Adipocyte (in vitro differentiated cells): Measurements from ENCODE around the gene INIP.
"Not testable (repeated sequence)": the region's sequence is repeated elsewhere in the genome, so short reads cannot be mapped to it uniquely, and the experiment has no call there.

Source experiments
- DNase-seq: peaks from one replicate; pipeline ENCODE4 v3.0.0-alpha.2; 2015; ENCODE audit warnings: low read depth
- H3K27me3 ChIP-seq: replicated peaks from 2 replicates; pipeline ENCODE4 v1.7.0; 2013; ENCODE audit warnings: mild to moderate bottlenecking, low read length, moderate library complexity; ENCODE audit not compliant: control insufficient read depth, insufficient read depth
- H3K36me3 ChIP-seq: 2 replicates; pipeline ENCODE4 v1.7.0; 2013; ENCODE audit warnings: low read length, mild to moderate bottlenecking, moderate library complexity; ENCODE audit not compliant: control insufficient read depth, insufficient read depth, severe bottlenecking
- H3K4me1 ChIP-seq: 2 replicates; pipeline ENCODE4 v1.7.0; 2013; ENCODE audit warnings: mild to moderate bottlenecking, low read length, moderate library complexity; ENCODE audit not compliant: control insufficient read depth, insufficient read depth
- H3K4me3 ChIP-seq: 2 replicates; pipeline ENCODE4 v1.7.0; 2013; ENCODE audit warnings: mild to moderate bottlenecking, low read length, moderate library complexity
- H3K9ac ChIP-seq: 2 replicates; pipeline ENCODE4 v1.7.0; 2013; ENCODE audit warnings: mild to moderate bottlenecking, low read length, moderate library complexity
- H3K9me3 ChIP-seq: 2 replicates; pipeline ENCODE4 v1.7.0; 2013; ENCODE audit warnings: mild to moderate bottlenecking, low read length, moderate library complexity; ENCODE audit not compliant: control insufficient read depth

INIP gene

DNA sequence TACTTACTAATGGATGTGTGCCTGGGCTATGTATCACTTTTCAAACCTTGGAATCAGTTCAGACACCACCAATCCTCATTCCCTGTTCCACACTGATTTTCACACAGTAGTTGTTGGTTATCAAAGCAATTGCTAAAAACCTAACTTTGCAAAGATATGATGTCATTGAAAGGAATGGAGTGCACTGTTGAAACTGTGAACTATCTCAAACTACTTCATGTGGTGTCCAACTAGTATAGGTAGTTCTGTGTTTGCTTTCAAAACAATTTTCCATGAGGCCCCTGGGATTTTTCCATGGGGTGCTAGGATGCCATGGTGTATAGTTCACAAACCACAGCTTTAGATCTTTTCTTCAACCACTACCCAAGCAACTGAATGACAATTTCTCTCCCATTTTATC is 17.8 kb downstream of the INIP start:
- Histone ChIP-seq H3K4me1 (peaks cover 3% of the 10 kb centered on the region), H3K4me3 (no peak overlapping the region), H3K9ac (no peak overlapping the region), H3K9me3 (no peaks in the 10 kb centered on the region), H3K36me3 (peaks cover 14% of the 10 kb centered on the region), H3K27me3 (no peaks in the 10 kb centered on the region)
- DNase-seq, result no peak

- DNase-seq, result no peak
- H3K9ac ChIP-seq, result no peak overlapping the region
- no peaks in the 10 kb centered on the region for H3K27me3 ChIP-seq
- no peaks in the 10 kb centered on the region for H3K9me3 ChIP-seq
- peaks cover 14% of the 10 kb centered on the region for H3K36me3 ChIP-seq
- H3K4me1 ChIP-seq, result peaks cover 10% of the 10 kb centered on the region
- no peak overlapping the region for H3K4me3 ChIP-seq
Measured at GRCh38 chr9:112699230-112699629, 18.7 kb downstream of the INIP start.

GRCh38 chr9:112696461-112696860 is 21.5 kb downstream of the INIP start:
- Histone ChIP-seq H3K9me3 (no peaks in the 10 kb centered on the region), H3K36me3 (peaks cover 26% of the 10 kb centered on the region), H3K4me3 (no peak overlapping the region), H3K4me1 (peaks cover 12% of the 10 kb centered on the region), H3K27me3 (no peaks in the 10 kb centered on the region), H3K9ac (no peak overlapping the region)
- no peak for DNase-seq

- no peaks in the 10 kb centered on the region for H3K9me3 ChIP-seq
- peaks cover 39% of the 10 kb centered on the region for H3K36me3 ChIP-seq
- peaks cover 12% of the 10 kb centered on the region for H3K4me1 ChIP-seq
- no peak overlapping the region for H3K4me3 ChIP-seq
- no peak overlapping the region for H3K9ac ChIP-seq
- DNase-seq, result peak; percentile 51
- H3K27me3 ChIP-seq, result no peaks in the 10 kb centered on the region
Measured at GRCh38 chr9:112694706-112695555, 23.0 kb downstream of the INIP start.

GRCh38 chr9:112689161-112689740 is 28.7 kb downstream of the INIP start:
- Histone ChIP-seq H3K4me1 (peaks cover 1% of the 10 kb centered on the region), H3K27me3 (no peaks in the 10 kb centered on the region), H3K9ac (no peak overlapping the region), H3K9me3 (no peaks in the 10 kb centered on the region), H3K36me3 (peaks cover 53% of the 10 kb centered on the region), H3K4me3 (no peak overlapping the region)
- no peak for DNase-seq

DNA sequence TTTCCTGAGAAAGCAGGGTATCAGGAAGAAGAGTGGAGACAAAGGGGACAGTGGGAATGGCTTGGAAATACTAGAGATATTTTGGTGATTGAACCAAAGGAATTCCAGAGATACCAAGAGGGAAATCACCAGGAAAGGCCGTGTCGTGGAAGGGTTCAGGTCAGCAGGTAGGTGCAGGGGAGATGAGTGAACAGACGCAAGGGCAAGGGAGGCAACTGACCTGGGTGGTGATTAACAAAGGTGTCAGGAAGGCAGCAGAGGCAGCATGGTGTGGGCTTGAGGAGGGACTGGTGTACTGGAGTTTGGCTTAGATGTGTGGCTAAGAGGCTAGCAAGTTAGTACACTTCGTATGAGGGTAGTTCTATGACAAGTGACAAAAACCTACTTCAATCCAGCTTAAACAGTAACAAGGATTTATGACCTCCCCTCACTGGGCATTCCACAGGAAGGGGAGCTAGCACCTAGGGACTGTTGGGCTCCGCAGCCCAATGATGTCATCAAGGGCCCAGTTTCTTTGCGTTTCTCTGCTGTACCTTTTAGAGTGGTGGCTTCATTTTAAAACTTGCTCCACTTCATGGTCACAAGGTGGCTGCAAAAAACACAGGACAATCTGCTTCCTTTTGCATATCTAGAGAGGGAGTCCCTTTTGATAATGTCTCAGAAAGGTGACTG is 37.0 kb downstream of the INIP start:
- DNase-seq, result no peak
- no peaks in the 10 kb centered on the region for H3K4me1 ChIP-seq
- no peak overlapping the region for H3K4me3 ChIP-seq
- peaks cover 17% of the 10 kb centered on the region for H3K9me3 ChIP-seq
- peaks cover 9% of the 10 kb centered on the region for H3K27me3 ChIP-seq
- H3K9ac ChIP-seq, result no peak overlapping the region
- H3K36me3 ChIP-seq, result peaks cover 3% of the 10 kb centered on the region

GRCh38 chr9:112677040-112677439 is 40.9 kb downstream of the INIP start:
- no peaks in the 10 kb centered on the region for H3K36me3 ChIP-seq
- no peak overlapping the region for H3K4me3 ChIP-seq
- peaks cover 20% of the 10 kb centered on the region for H3K27me3 ChIP-seq
- no peak overlapping the region for H3K9ac ChIP-seq
- no peak for DNase-seq
- peaks cover 17% of the 10 kb centered on the region for H3K9me3 ChIP-seq
- H3K4me1 ChIP-seq, result no peaks in the 10 kb centered on the region

DNA sequence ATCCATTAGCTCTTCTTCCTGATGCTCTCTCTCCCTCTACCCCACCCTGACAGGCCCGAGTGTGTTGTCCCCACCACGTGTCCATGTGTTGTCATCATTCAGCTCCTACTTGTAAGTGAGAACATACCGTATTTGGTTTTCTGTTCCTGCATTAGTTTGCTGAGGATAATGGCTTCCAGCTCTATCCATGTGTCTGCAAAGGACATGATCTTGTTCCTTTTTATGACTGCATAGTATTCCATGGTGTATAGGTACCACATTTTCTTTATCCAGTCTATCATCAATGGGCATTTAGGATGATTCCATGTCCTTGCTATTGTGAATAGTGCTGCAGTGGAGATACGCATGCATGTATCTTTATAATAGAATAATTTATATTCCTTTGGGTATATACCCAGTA is 44.7 kb downstream of the INIP start:
- not testable (repeated sequence) for DNase-seq, H3K4me1 ChIP-seq, H3K9ac ChIP-seq, H3K4me3 ChIP-seq, H3K36me3 ChIP-seq
- H3K27me3 ChIP-seq, result peaks cover 11% of the 10 kb centered on the region
- peaks cover 11% of the 10 kb centered on the region for H3K9me3 ChIP-seq

- Histone ChIP-seq H3K9ac (no peak overlapping the region), H3K9me3 (no peaks in the 10 kb centered on the region), H3K4me1 (peaks cover 7% of the 10 kb centered on the region), H3K27me3 (peaks cover 11% of the 10 kb centered on the region), H3K4me3 (no peak overlapping the region), H3K36me3 (no peaks in the 10 kb centered on the region)
- no peak for DNase-seq
Measured at GRCh38 chr9:112670991-112671625, 46.8 kb downstream of the INIP start.

GRCh38 chr9:112669326-112669725 is 48.6 kb downstream of the INIP start:
- DNase-seq, result peak; percentile 11
- Histone ChIP-seq H3K4me3 (no peak overlapping the region), H3K9me3 (no peaks in the 10 kb centered on the region), H3K9ac (no peak overlapping the region), H3K27me3 (peaks cover 3% of the 10 kb centered on the region), H3K4me1 (peaks cover 7% of the 10 kb centered on the region), H3K36me3 (no peaks in the 10 kb centered on the region)

GRCh38 chr9:112665347-112665746 is 52.6 kb downstream of the INIP start:
- Histone ChIP-seq H3K4me1 (no peaks in the 10 kb centered on the region), H3K9me3 (no peaks in the 10 kb centered on the region)
- DNase-seq, result peak; percentile 30

More at GRCh38 chr9:112665347-112665746, 52.6 kb downstream of the INIP start:
- Histone ChIP-seq H3K27me3 (no peaks in the 10 kb centered on the region), H3K4me3 (no peak overlapping the region), H3K36me3 (no peaks in the 10 kb centered on the region), H3K9ac (no peak overlapping the region)
